HPDE6-E6E7 (cell line): ENCODE measurements around the gene CCDC192.
"Not testable (repeated sequence)": the region's sequence is repeated elsewhere in the genome, so short reads cannot be mapped to it uniquely, and the experiment has no call there.

Experiments
- DNase-seq: peaks from one replicate; pipeline ENCODE4 v3.0.0; 2011; ENCODE audit warnings: missing footprints; ENCODE audit errors: extremely low spot score

Gene CCDC192

GRCh38 chr5:127699416-127699815 is 3.8 kb upstream of the CCDC192 start:
- no peak for DNase-seq

GRCh38 chr5:127700237-127700766 is 2.9 kb upstream of the CCDC192 start:
- no peak for DNase-seq

GRCh38 chr5:127702434-127702833 is 757 bp upstream of the CCDC192 start:
- DNase-seq, result no peak

GRCh38 chr5:127705120-127705892 is 2.1 kb downstream of the CCDC192 start:
- peak; percentile 35 for DNase-seq

- DNase-seq, result no peak
Observed at GRCh38 chr5:127706691-127707090, 3.5 kb downstream of the CCDC192 start.

- DNase-seq, result no peak
Observed at GRCh38 chr5:127707209-127707608, 4.0 kb downstream of the CCDC192 start.

GRCh38 chr5:127713083-127713482 is 9.9 kb downstream of the CCDC192 start:
- not testable (repeated sequence) for DNase-seq

- DNase-seq, result no peak
Observed at GRCh38 chr5:127718181-127718580, 15.0 kb downstream of the CCDC192 start.

- peak; percentile 10 for DNase-seq
Observed at GRCh38 chr5:127723571-127723970, 20.4 kb downstream of the CCDC192 start.

GRCh38 chr5:127725673-127726072 is 22.5 kb downstream of the CCDC192 start:
- no peak for DNase-seq

GRCh38 chr5:127732963-127733362 is 29.8 kb downstream of the CCDC192 start:
- DNase-seq, result no peak

GRCh38 chr5:127739348-127739747 is 36.2 kb downstream of the CCDC192 start:
- DNase-seq, result not testable (repeated sequence)

- no peak for DNase-seq
Observed at GRCh38 chr5:127739807-127740384, 36.7 kb downstream of the CCDC192 start.

GRCh38 chr5:127741412-127741811 is 38.2 kb downstream of the CCDC192 start:
- no peak for DNase-seq

GRCh38 chr5:127744241-127744640 is 41.0 kb downstream of the CCDC192 start:
- no peak for DNase-seq

GRCh38 chr5:127746756-127747155 is 43.6 kb downstream of the CCDC192 start:
- DNase-seq, result no peak

- not testable (repeated sequence) for DNase-seq
Observed at GRCh38 chr5:127752503-127753265, 49.5 kb downstream of the CCDC192 start.

- no peak for DNase-seq
Observed at GRCh38 chr5:127754259-127754658, 51.1 kb downstream of the CCDC192 start.

GRCh38 chr5:127754706-127755105 is 51.5 kb downstream of the CCDC192 start:
- DNase-seq, result no peak

- DNase-seq, result peak; percentile 44
Observed at GRCh38 chr5:127757576-127757975, 54.4 kb downstream of the CCDC192 start.

GRCh38 chr5:127758766-127759283 is 55.6 kb downstream of the CCDC192 start:
- no peak for DNase-seq

- no peak for DNase-seq
Observed at GRCh38 chr5:127761869-127762268, 58.7 kb downstream of the CCDC192 start.
